Testis (tissue), 2 donors: ENCODE results near the gene NDUFA3.

ENCODE experiments used
- POLR2A ChIP-seq: fragments of 450-650 bp; IDR thresholded peaks from one replicate; pipeline ENCODE4 v1.6.1; 2017; ENCODE audit warnings: antibody characterized with exemption, mild to moderate bottlenecking, moderate library complexity
- TF ChIP-seq, protein P1 (sequence below), 3 experiments: fragments of 450-650 bp in 2 of 3; fragments of 200-600 bp in 1 of 3; sonication (generic) in 1 of 3; IDR thresholded peaks; one replicate each; pipeline ENCODE4 v1.5.1; 2016 to 2019; ENCODE audit warnings: antibody characterized with exemption in 3 of 3, mild to moderate bottlenecking in 2 of 3, moderate library complexity in 1 of 3

DNA sequence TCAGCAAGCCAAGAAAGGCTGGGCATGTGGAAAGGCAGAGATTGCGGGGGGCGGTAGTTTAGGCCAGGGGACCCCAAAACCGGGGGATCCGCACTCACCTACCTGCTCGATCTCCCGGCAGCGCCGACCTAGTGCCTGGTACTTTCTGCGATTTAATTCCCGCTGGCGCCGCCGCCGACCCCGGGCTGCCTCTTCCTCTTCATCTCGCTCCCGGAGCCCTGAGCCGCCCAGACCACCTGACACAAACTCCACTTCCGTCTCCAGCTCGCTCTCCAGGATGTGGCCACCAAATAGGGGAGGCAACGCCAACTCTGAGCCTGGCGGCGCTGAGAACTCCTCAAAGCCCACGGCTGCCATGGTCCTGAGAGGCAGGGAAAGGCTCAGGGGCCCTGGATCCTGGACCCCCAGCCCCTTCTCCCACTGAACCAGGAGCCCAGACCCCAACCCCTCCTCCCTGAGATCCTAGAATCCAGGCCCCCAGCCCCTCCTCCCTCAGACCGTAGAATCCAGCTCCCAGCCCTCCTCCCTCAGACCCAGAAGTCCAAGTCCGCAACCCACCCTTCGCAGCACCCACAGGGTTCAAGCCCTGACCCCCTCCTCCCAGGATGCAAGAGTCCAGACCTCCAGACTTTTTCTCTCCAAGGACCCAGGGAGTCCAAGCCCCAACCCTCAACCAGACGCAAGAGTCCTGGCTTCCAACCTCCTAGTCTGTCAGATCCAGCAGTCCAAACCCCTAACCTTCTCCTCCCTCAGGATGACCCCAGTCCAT lies 11.9 kb downstream of the NDUFA3 start:
- TF ChIP-seq, protein P1, sequence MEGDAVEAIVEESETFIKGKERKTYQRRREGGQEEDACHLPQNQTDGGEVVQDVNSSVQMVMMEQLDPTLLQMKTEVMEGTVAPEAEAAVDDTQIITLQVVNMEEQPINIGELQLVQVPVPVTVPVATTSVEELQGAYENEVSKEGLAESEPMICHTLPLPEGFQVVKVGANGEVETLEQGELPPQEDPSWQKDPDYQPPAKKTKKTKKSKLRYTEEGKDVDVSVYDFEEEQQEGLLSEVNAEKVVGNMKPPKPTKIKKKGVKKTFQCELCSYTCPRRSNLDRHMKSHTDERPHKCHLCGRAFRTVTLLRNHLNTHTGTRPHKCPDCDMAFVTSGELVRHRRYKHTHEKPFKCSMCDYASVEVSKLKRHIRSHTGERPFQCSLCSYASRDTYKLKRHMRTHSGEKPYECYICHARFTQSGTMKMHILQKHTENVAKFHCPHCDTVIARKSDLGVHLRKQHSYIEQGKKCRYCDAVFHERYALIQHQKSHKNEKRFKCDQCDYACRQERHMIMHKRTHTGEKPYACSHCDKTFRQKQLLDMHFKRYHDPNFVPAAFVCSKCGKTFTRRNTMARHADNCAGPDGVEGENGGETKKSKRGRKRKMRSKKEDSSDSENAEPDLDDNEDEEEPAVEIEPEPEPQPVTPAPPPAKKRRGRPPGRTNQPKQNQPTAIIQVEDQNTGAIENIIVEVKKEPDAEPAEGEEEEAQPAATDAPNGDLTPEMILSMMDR (IDR thresholded peaks at IDR 0.05): no peak
- TF ChIP-seq POLR2A: no peak
